ENCODE data around the gene MACROD1.

MACROD1 gene

DNA sequence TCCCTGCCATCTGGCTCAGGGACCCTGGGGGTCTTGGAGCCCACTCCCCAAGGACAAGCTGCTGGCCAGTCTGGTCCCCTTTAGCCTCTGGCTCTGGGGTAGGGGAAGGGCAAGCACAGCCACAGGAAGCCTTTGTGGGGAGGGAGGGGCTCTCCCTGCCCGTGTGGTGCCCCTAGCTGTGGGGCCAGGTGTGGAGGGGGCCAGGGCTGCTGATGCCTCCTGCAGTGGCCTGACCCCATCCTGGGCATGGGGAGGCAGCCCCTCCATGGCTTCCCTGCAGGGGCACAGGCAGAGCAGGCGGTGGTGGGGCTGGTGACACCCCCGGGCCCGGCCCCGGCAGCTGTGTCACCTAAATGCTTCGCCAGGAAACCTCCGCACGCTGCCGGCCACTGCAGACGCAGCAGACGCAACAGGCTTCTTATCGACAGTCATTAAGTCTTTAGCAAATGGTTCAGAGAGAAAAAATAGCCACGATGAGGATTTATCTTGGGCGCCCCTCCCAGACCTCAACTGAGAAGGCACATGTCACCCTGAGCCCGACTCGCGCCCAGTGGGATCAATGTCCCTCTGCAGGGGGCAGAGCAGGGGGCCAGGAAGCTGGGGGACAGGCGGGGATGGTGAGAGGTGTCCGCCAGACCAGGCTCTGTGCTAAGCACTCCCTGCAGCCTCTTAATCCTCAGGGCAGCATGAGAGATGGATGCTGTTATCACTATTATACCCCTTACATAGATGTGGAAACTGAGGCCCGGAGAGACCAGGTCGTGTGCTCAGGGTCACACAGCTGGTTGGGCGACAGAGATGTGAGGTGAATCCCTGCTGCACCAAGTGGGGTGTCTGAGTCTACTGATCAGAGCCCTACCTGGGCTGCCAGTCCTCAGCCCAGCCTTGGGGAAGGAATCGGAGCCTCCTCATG lies 96.3 kb downstream of the MACROD1 start:
- no peak for DNase-seq

- no peak for DNase-seq
Observed at GRCh38 chr11:64068705-64069400, 97.1 kb downstream of the MACROD1 start.

- DNase-seq = no peak
Observed at GRCh38 chr11:64067230-64067993, 98.5 kb downstream of the MACROD1 start.

GRCh38 chr11:64065712-64066111 lies 100.2 kb downstream of the MACROD1 start:
- no peak for DNase-seq

- DNase-seq = no peak
Observed at GRCh38 chr11:64065141-64065465, 100.8 kb downstream of the MACROD1 start.

DNA sequence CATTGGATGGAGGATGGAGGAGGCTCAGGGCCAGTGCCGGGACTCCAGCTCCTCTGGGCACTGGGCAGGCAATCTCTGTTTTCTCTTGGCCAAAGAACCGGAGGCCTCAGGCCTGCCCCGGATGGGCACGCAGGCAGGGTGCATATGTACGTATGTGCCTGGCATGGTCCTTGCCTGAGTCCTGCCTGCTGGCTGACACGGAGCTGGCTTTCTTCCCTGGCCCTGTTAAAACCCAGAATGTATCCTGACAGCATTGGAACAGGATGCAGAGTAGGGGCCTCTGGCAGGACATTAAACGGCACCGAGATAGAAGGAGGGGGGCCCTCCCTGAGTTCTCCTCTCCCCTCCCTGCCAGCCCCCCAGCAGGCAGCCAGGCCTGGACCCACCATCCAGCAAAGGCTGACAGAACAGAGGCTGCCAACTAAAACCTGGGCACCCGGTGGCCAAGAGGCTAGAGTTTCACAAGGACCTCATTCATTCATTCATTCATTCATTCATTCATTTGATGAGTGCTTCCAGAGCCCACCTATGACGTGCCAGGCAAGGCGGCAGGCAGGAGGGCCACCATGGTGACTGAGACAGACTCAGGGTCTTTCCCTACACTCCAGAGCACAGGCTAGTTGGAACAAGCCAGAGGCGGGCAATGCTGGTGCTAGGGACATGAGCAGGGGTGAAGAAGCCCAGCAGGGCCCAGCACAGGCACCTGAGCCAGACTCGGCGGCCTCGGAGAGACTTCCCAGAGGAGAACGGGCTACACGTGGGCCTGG lies 101.4 kb downstream of the MACROD1 start:
- DNase-seq = no peak

DNA sequence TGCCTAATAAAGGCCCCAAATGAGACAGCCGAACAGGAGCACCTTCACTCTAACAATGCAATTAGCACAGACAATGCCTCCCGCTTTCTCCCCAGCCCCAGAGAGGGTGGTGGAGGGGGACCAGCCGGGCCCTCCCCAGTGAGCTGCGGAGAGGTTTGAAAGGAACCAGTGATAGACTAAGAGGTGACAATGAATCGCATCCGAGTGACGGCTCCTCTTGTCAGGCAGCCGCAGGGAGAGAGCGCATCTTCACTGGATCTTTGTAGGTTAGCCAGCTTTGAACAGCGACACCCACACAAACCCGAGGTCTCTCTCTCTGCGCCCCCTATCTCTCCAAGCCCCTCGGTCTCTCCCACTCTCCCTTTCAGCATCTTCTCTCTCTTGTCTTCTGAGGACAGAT lies 102.1 kb downstream of the MACROD1 start:
- no peak for DNase-seq

DNA sequence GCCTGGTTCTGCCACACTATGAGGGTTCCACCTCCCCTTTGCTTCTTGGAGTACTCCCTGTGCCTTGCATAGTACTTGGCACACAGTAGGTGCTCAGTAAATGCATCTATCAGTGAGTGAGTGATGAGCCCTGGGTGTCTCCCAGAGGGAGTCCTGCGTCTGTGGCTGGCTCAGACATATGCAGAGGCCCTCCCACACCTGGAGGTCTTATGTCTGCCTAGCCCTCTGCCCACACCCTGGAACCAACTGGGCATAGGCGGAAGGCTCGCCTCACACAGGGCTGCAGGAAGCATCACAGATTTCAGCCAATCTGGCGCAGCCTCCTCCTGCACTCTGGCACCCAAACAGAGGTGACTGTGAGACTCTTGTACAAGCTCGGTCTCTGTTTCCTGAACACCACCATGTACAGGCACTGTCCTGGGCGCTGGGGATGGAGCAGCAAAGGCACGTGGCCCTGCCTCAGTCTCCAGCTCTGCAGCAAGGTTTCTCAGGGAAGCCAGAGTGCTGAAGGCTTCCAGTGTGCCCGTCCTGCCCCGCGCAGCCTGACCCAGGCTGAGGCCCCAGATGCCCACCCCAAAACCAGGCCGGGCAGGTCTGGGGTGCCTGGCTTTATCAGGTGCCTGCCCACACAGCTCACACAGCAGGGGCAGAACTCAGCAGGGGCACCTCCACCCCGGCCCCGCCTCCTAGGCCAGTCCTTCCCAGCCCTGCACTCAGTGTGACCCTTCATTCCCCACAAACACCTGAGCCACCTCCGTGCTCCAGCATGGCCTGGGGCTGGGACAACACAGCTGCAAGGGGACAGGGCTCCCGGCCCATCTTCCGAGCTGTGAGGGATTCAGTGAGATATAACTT lies 103.5 kb downstream of the MACROD1 start:
- DNase-seq = no peak

DNA sequence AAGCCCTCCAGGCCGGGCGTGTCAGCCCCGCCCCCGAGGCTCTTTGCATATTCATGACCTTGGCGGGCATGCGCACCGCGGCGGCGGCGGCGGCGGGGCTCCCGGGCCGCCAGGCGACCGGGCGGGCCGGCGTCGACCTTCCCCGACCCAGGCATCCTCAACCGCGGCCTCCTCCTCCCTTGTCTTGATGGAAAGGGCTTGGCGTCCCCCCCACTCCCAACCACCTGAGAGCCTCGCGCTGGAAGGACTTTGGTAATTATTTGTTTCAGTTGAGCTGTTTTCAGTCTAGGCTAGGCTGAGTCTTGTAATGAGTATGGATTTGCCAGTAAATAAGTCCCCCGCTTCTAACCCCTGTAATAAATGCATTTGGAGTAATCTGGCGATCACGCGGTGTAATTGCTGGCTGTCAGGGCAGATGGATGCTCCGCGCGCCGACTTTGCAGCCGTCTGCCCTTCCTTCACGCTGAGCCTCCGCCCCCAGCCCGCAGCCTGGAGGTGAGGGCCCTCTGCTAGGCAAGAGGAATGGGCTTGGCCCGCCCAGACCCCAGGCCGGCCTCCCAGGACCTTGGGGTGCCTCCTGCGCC lies 105.0 kb downstream of the MACROD1 start:
- DNase-seq = no peak

GRCh38 chr11:64060263-64060860 lies 105.6 kb downstream of the MACROD1 start:
- no peak for DNase-seq

- DNase-seq = no peak
Observed at GRCh38 chr11:64059339-64060140, 106.4 kb downstream of the MACROD1 start.

- no peak for DNase-seq
Observed at GRCh38 chr11:64058494-64058893, 107.4 kb downstream of the MACROD1 start.

DNA sequence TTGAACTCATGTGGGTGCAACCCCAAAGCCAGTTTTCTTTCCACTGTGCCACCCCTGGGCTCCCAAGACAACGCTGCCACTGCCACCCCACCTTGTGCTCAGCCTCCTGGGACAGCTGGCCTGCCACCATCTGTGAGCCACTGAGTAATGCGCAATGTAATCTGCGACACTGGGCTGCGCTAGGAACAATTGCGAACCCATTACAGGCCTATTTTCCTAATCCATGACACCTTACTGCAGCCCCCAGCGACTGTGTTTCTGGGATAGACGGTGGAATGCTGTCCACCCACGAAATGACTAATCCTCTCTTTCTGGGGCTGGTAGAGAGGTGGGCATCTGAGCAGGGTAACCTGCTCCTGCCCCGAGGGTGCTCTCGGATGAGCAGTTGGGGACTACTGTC lies 108.0 kb downstream of the MACROD1 start:
- no peak for DNase-seq

DNA sequence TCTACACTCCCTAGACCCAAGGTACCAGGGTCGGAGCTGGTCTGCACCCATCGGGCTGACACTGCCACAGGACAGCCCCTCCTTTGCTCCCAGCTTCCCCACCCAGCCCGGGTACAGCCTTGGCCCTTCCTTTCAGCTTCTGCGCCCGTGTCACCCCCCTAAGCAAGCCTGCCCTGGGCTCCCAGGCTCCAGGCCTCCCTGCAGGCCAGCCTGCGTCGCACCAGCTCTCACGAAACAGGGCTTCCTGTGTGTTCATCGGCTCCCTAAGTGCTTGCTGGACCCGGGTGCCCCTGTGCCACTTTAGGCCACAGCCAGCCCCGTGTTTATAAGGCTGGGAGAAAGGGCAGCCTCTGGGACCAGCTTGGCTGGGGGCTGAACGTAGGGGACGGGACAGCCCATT lies 109.1 kb downstream of the MACROD1 start:
- DNase-seq = no peak

GRCh38 chr11:64056213-64056785 lies 109.6 kb downstream of the MACROD1 start:
- DNase-seq = no peak

DNA sequence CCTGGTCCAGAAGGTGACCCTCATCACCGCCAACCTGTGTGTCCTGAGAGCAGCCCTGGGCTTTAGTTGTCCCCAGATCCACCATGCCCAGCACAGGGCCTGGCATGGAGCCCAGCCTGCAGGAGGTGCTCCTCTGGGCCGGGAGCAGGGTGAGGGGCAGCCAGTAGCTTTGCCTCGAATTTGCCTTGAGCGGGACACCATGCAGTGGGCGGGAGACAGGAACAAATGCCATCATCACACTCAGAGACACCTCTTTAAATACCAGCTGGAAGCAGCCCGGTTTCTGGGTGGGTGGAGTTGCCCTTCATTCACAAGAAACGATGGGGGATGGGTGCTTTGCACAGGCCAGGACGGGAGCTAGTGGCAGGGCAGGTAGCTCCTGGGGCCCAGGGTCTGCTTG lies 110.8 kb downstream of the MACROD1 start:
- DNase-seq = no peak

GRCh38 chr11:64053699-64054098 lies 112.2 kb downstream of the MACROD1 start:
- no peak for DNase-seq

DNA sequence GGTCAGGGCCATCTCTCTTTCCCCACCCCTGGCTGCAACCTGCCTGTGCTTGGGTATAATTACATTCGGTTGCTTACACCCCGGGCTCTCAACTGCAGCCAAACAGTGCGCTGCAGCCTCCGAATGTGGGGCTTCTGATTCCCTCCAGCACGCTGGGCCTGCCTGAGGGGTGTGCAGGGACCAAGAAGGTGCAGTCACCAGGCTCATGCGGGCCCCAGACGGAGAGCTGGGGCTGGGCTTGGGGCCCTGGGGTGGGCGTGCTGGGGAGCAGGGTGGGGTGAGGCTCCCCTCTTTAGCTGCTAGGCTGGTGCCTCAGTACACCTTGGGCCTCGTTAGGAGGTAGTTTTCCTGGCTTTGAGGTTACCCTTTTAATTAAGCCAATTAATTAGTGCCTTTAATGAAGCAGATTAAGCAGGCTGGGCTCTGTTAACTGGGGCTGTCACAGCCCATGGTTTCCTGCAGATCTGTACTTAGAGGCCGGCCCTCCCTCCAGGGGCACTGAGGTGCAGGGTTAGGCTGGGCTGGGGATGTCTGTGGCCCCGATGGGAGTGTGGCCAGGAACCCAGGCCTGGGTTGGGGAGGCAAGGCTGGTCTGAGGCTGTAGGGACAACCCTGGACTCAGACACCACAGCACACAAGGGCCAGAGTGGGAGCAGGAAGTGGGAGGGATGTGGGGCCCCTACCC lies 112.8 kb downstream of the MACROD1 start:
- no peak for DNase-seq

DNA sequence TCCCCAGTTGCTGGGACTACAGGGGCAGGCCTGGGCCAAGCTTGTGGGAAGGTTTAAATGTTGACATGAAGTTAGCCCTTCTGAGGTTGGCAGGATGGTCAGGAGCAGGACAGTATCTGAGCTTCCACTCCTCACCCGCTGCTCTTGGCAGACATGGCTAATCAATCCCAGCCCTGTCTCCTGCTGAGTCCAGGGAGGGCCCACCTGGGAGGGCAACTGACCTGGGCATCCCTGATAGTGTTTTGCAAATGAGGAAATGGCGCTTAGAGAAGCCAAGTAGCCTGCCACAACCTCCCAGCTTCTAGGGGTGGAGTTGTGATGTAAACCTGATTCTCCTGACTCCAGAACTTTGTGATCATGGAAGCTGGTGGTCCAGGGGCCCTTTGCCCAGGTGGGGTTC lies 113.5 kb downstream of the MACROD1 start:
- no peak for DNase-seq
